ENCODE data around the gene LCMT1. TPM values are rescaled to one million over a fixed set of nuclear protein-coding genes. Genes with fewer than 3 reads are reported as not detected.

Gene LCMT1
- total RNA-seq, result 37.2 and 53.2 TPM in 2 replicates

DNA sequence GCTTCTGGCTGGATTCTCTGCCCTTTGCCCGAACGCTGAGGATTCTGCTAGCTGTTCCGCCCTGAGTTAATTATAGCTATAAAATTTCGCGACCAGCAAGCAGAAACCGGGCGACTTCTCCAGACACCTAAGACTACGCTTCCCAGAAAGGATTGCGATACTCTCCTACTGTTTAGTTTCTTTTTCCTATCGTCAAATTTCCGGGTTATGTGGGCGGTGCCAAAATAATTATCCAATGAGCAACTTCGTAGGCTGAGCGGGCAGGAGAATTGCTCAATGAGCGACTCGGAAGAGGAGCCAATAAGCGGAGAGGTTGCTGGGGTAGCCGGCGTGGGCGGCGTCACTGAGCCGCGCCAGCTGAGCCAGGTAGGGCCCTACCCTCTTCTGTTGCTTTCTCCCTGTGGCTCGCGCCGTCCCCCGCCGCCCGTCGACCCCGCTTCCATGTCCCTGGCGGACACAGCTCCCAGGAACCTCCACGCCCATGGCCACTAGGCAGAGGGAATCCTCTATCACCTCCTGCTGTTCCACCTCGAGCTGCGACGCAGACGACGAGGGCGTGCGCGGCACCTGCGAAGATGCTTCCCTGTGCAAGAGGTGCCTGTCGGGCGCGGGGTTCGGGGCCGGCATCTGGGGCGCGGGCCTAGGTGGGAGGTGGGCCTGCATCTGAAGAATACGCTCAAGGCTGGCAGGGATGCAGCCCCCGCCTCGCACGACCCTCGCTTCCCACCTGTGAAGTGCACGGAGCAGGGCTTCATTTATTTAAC lies at the start of gene LCMT1:
Gene LCMT1 (plus strand): TSS at position 340 of the 764 bp plus-strand sequence. CDS start 142 bp downstream, at position 482.

Other genes starting within 250 kb of the LCMT1 start
- gene ARHGAP17, start 96.4 kb upstream of the LCMT1 start, total RNA-seq, result 32.4 and 57.3 TPM in 2 replicates
- gene AQP8, start 105.2 kb downstream of the LCMT1 start, total RNA-seq, result not detected in 2 replicates
- 3.9 and 4.1 TPM in 2 replicates for gene ZKSCAN2, start 146.1 kb downstream of the LCMT1 start, total RNA-seq